ENCODE measurements around the gene NYNRIN. TPM values are rescaled to one million over a fixed set of nuclear protein-coding genes. Genes with fewer than 3 reads are reported as not detected.
"Not testable (repeated sequence)": the region's sequence is repeated elsewhere in the genome, so short reads cannot be mapped to it uniquely, and the experiment has no call there.

NYNRIN gene
- total RNA-seq (2012; rRNA removed): 1.3 and 1.8 TPM in 2 replicates

- Histone ChIP-seq H3K9ac (ENCODE audit: low read depth, low read length) (peak within 1 kb of the TSS; percentile 14), H3K27me3 (ENCODE audit: control insufficient read depth, insufficient read depth, low read length) (peaks cover 16% of the 10 kb centered on the region), H3K4me2 (ENCODE audit: low read length) (peak within 1 kb of the TSS; percentile 87), H3K9me3 (replicated peaks; ENCODE audit: low read length) (no peaks in the 10 kb centered on the region), H3K36me3 (ENCODE audit: insufficient read depth, low read length) (no peaks in the 10 kb centered on the region), H3K4me3 (ENCODE audit: low read length) (peak within 1 kb of the TSS; percentile 65), H3K4me1 (ENCODE audit: control insufficient read depth, insufficient read depth, low read length) (peaks cover 16% of the 10 kb centered on the region)
These were observed at the start of gene NYNRIN for GRCh38 chr14:24398653-24399446. TSS of gene NYNRIN (plus strand) at chr14:24399003. CDS start at chr14:24399247, 244 bp downstream.

GRCh38 chr14:24349742-24350141 lies 49.1 kb upstream of the NYNRIN start:
- peaks cover 20% of the 10 kb centered on the region for H3K4me1 ChIP-seq (ENCODE audit: control insufficient read depth, insufficient read depth, low read length)
- no peak overlapping the region for H3K4me2 ChIP-seq (ENCODE audit: low read length)
- H3K27me3 ChIP-seq (ENCODE audit: control insufficient read depth, insufficient read depth, low read length): peaks cover 46% of the 10 kb centered on the region
- no peaks in the 10 kb centered on the region for H3K36me3 ChIP-seq (ENCODE audit: insufficient read depth, low read length)
- H3K9ac ChIP-seq (ENCODE audit: low read depth, low read length): no peak overlapping the region
- H3K4me3 ChIP-seq (ENCODE audit: low read length): no peak overlapping the region
- no peaks in the 10 kb centered on the region for H3K9me3 ChIP-seq (replicated peaks; ENCODE audit: low read length)

GRCh38 chr14:24351517-24351916 lies 47.3 kb upstream of the NYNRIN start:
- no peak overlapping the region for H3K4me2 ChIP-seq (ENCODE audit: low read length)
- H3K27me3 ChIP-seq (ENCODE audit: control insufficient read depth, insufficient read depth, low read length): peaks cover 33% of the 10 kb centered on the region
- H3K4me1 ChIP-seq (ENCODE audit: control insufficient read depth, insufficient read depth, low read length): peaks cover 20% of the 10 kb centered on the region
- no peak overlapping the region for H3K4me3 ChIP-seq (ENCODE audit: low read length)
- no peak overlapping the region for H3K9ac ChIP-seq (ENCODE audit: low read depth, low read length)
- H3K36me3 ChIP-seq (ENCODE audit: insufficient read depth, low read length): no peaks in the 10 kb centered on the region
- H3K9me3 ChIP-seq (replicated peaks; ENCODE audit: low read length): no peaks in the 10 kb centered on the region

GRCh38 chr14:24353559-24354481 lies 45.0 kb upstream of the NYNRIN start:
- peak overlapping the region; percentile 16 for H3K4me2 ChIP-seq (ENCODE audit: low read length)
- H3K27me3 ChIP-seq (ENCODE audit: control insufficient read depth, insufficient read depth, low read length): peaks cover 24% of the 10 kb centered on the region
- H3K36me3 ChIP-seq (ENCODE audit: insufficient read depth, low read length): no peaks in the 10 kb centered on the region
- no peak overlapping the region for H3K4me3 ChIP-seq (ENCODE audit: low read length)
- no peak overlapping the region for H3K9ac ChIP-seq (ENCODE audit: low read depth, low read length)
- H3K9me3 ChIP-seq (replicated peaks; ENCODE audit: low read length): no peaks in the 10 kb centered on the region
- H3K4me1 ChIP-seq (ENCODE audit: control insufficient read depth, insufficient read depth, low read length): peaks cover 20% of the 10 kb centered on the region

GRCh38 chr14:24354482-24354825 lies 44.3 kb upstream of the NYNRIN start:
- H3K9ac ChIP-seq (ENCODE audit: low read depth, low read length); H3K4me3 ChIP-seq (ENCODE audit: low read length); H3K9me3 ChIP-seq (replicated peaks; ENCODE audit: low read length); H3K36me3 ChIP-seq (ENCODE audit: insufficient read depth, low read length): not testable (repeated sequence)
- Histone ChIP-seq H3K27me3 (ENCODE audit: control insufficient read depth, insufficient read depth, low read length) (peaks cover 20% of the 10 kb centered on the region), H3K4me2 (ENCODE audit: low read length) (peak overlapping the region; percentile 16), H3K4me1 (ENCODE audit: control insufficient read depth, insufficient read depth, low read length) (peaks cover 20% of the 10 kb centered on the region)

GRCh38 chr14:24355009-24355408 lies 43.8 kb upstream of the NYNRIN start:
- Histone ChIP-seq H3K9me3 (replicated peaks; ENCODE audit: low read length) (no peaks in the 10 kb centered on the region), H3K4me2 (ENCODE audit: low read length) (no peak overlapping the region), H3K9ac (ENCODE audit: low read depth, low read length) (no peak overlapping the region), H3K4me3 (ENCODE audit: low read length) (no peak overlapping the region), H3K4me1 (ENCODE audit: control insufficient read depth, insufficient read depth, low read length) (peaks cover 20% of the 10 kb centered on the region), H3K36me3 (ENCODE audit: insufficient read depth, low read length) (no peaks in the 10 kb centered on the region), H3K27me3 (ENCODE audit: control insufficient read depth, insufficient read depth, low read length) (peaks cover 15% of the 10 kb centered on the region)

GRCh38 chr14:24356208-24356607 lies 42.6 kb upstream of the NYNRIN start:
- Histone ChIP-seq H3K36me3 (ENCODE audit: insufficient read depth, low read length) (no peaks in the 10 kb centered on the region), H3K27me3 (ENCODE audit: control insufficient read depth, insufficient read depth, low read length) (peaks cover 7% of the 10 kb centered on the region), H3K4me3 (ENCODE audit: low read length) (no peak overlapping the region), H3K9me3 (replicated peaks; ENCODE audit: low read length) (no peaks in the 10 kb centered on the region), H3K4me2 (ENCODE audit: low read length) (no peak overlapping the region), H3K9ac (ENCODE audit: low read depth, low read length) (no peak overlapping the region), H3K4me1 (ENCODE audit: control insufficient read depth, insufficient read depth, low read length) (peaks cover 20% of the 10 kb centered on the region)

- H3K4me3 ChIP-seq (ENCODE audit: low read length): no peak overlapping the region
- no peak overlapping the region for H3K9ac ChIP-seq (ENCODE audit: low read depth, low read length)
- H3K4me1 ChIP-seq (ENCODE audit: control insufficient read depth, insufficient read depth, low read length): peaks cover 25% of the 10 kb centered on the region
- no peaks in the 10 kb centered on the region for H3K36me3 ChIP-seq (ENCODE audit: insufficient read depth, low read length)
- no peaks in the 10 kb centered on the region for H3K9me3 ChIP-seq (replicated peaks; ENCODE audit: low read length)
- H3K4me2 ChIP-seq (ENCODE audit: low read length): no peak overlapping the region
- no peaks in the 10 kb centered on the region for H3K27me3 ChIP-seq (ENCODE audit: control insufficient read depth, insufficient read depth, low read length)
These were observed 38.5 kb upstream of the NYNRIN start for GRCh38 chr14:24360281-24360680.

- no peaks in the 10 kb centered on the region for H3K36me3 ChIP-seq (ENCODE audit: insufficient read depth, low read length)
- peaks cover 35% of the 10 kb centered on the region for H3K4me1 ChIP-seq (ENCODE audit: control insufficient read depth, insufficient read depth, low read length)
- H3K9ac ChIP-seq (ENCODE audit: low read depth, low read length): peak overlapping the region; percentile 24
- H3K27me3 ChIP-seq (ENCODE audit: control insufficient read depth, insufficient read depth, low read length): no peaks in the 10 kb centered on the region
- H3K4me2 ChIP-seq (ENCODE audit: low read length): no peak overlapping the region
- H3K4me3 ChIP-seq (ENCODE audit: low read length): no peak overlapping the region
- no peaks in the 10 kb centered on the region for H3K9me3 ChIP-seq (replicated peaks; ENCODE audit: low read length)
These were observed 37.5 kb upstream of the NYNRIN start for GRCh38 chr14:24361326-24361725.

- Histone ChIP-seq H3K27me3 (ENCODE audit: control insufficient read depth, insufficient read depth, low read length) (no peaks in the 10 kb centered on the region), H3K4me3 (ENCODE audit: low read length) (no peak overlapping the region), H3K4me2 (ENCODE audit: low read length) (peak overlapping the region; percentile 26), H3K4me1 (ENCODE audit: control insufficient read depth, insufficient read depth, low read length) (peaks cover 45% of the 10 kb centered on the region), H3K9ac (ENCODE audit: low read depth, low read length) (peak overlapping the region; percentile 42), H3K36me3 (ENCODE audit: insufficient read depth, low read length) (no peaks in the 10 kb centered on the region), H3K9me3 (replicated peaks; ENCODE audit: low read length) (no peaks in the 10 kb centered on the region)
These were observed 36.4 kb upstream of the NYNRIN start for GRCh38 chr14:24362241-24362960.

- no peak overlapping the region for H3K9ac ChIP-seq (ENCODE audit: low read depth, low read length)
- H3K4me2 ChIP-seq (ENCODE audit: low read length): no peak overlapping the region
- peaks cover 49% of the 10 kb centered on the region for H3K4me1 ChIP-seq (ENCODE audit: control insufficient read depth, insufficient read depth, low read length)
- no peak overlapping the region for H3K4me3 ChIP-seq (ENCODE audit: low read length)
- no peaks in the 10 kb centered on the region for H3K27me3 ChIP-seq (ENCODE audit: control insufficient read depth, insufficient read depth, low read length)
- no peaks in the 10 kb centered on the region for H3K9me3 ChIP-seq (replicated peaks; ENCODE audit: low read length)
- H3K36me3 ChIP-seq (ENCODE audit: insufficient read depth, low read length): no peaks in the 10 kb centered on the region
These were observed 35.4 kb upstream of the NYNRIN start for GRCh38 chr14:24363401-24363800.
